GM23248 (cell line): Measurements from ENCODE around the gene GOSR1.
"Not testable (repeated sequence)": the region's sequence is repeated elsewhere in the genome, so short reads cannot be mapped to it uniquely, and the experiment has no call there.

Experiments used
- EZH2 ChIP-seq: fragments of 200-600 bp; sonication (generic); IDR thresholded peaks from 2 replicates; pipeline ENCODE4 v1.6.1; 2018; ENCODE audit warnings: antibody characterized with exemption, mild to moderate bottlenecking; ENCODE audit not compliant: insufficient read depth, poor library complexity, severe bottlenecking
- EZH2phosphoT487 ChIP-seq: fragments of 200-600 bp; sonication (generic); IDR thresholded peaks from 2 replicates; pipeline ENCODE4 v1.6.1; 2018; ENCODE audit warnings: antibody characterized with exemption, moderate library complexity, mild to moderate bottlenecking, low read depth; ENCODE audit not compliant: insufficient read depth

GRCh38 chr17:30536846-30537245 lies 59.6 kb downstream of the GOSR1 start:
- not testable (repeated sequence) for TF ChIP-seq EZH2phosphoT487, EZH2
